ENCODE results near the gene NEUROD1.

- TF ChIP-seq CTCF (conservative IDR thresholded peaks at IDR 0.05; ENCODE audit: low read depth, low read length) (no peak), EZH2 (IDR thresholded peaks at IDR 0.05; ENCODE audit: low read length, unreplicated experiment) (no peak)
Observed at GRCh38 chr2:181660181-181660580, 20.1 kb downstream of the NEUROD1 start.
